Neural progenitor cell (in vitro differentiated cells): ENCODE measurements around the gene APC. TPM values are rescaled to one million over a fixed set of nuclear protein-coding genes. Genes with fewer than 3 reads are reported as not detected.

Experiments used
- DNase-seq: peaks from one replicate; pipeline ENCODE4 v3.0.0-alpha.2; 2016; ENCODE audit warnings: low spot score
- H2AFZ ChIP-seq: fragments of 200-600 bp; sonication (generic); replicated peaks from 2 replicates; pipeline ENCODE4 v1.6.1; 2016; ENCODE audit warnings: antibody characterized with exemption
- H3F3A ChIP-seq: fragments of 200-600 bp; sonication (generic); 2 replicates; pipeline ENCODE4 v1.6.1; 2016; ENCODE audit warnings: antibody characterized with exemption, low read depth
- H3K27ac ChIP-seq: fragments of 200-600 bp; sonication (generic); 2 replicates; pipeline ENCODE4 v1.5.1; 2016; ENCODE audit warnings: mild to moderate bottlenecking
- H3K27me3 ChIP-seq: fragments of 200-600 bp; sonication (generic); 2 replicates; pipeline ENCODE4 v1.6.1; 2016; ENCODE audit warnings: mild to moderate bottlenecking, moderate library complexity
- H3K36me3 ChIP-seq: fragments of 200-600 bp; sonication (generic); 2 replicates; pipeline ENCODE4 v1.5.1; 2016
- H3K4me1 ChIP-seq: fragments of 200-600 bp; sonication (generic); 2 replicates; pipeline ENCODE4 v1.6.1; 2016; ENCODE audit warnings: mixed run types
- H3K4me2 ChIP-seq: fragments of 200-600 bp; sonication (generic); 2 replicates; pipeline ENCODE4 v1.6.1; 2016
- H3K4me3 ChIP-seq: fragments of 200-600 bp; sonication (generic); 2 replicates; pipeline ENCODE4 v1.5.1; 2016
- H3K79me2 ChIP-seq: fragments of 200-600 bp; sonication (generic); 2 replicates; pipeline ENCODE4 v1.6.1; 2016; ENCODE audit warnings: low read depth
- H3K9ac ChIP-seq: fragments of 200-600 bp; sonication (generic); 2 replicates; pipeline ENCODE4 v1.6.1; 2016
- H3K9me3 ChIP-seq: fragments of 200-600 bp; sonication (generic); 2 replicates; pipeline ENCODE4 v1.5.1; 2016; ENCODE audit warnings: low read depth
- H4K20me1 ChIP-seq: fragments of 200-600 bp; sonication (generic); 2 replicates; pipeline ENCODE4 v1.6.1; 2016; ENCODE audit warnings: low read depth
- H3K27ac Mint-ChIP-seq: 3 replicates; pipeline ENCODE4 v1.8.0; 2021; ENCODE audit warnings: mixed read lengths
- H3K27me3 Mint-ChIP-seq: 2 replicates; pipeline ENCODE4 v1.8.0; 2022; ENCODE audit warnings: low read depth, mild to moderate bottlenecking, inconsistent platforms, moderate library complexity, mixed read lengths; ENCODE audit not compliant: insufficient read depth
- H3K36me3 Mint-ChIP-seq: 3 replicates; pipeline ENCODE4 v1.8.0; 2021; ENCODE audit warnings: mixed read lengths
- H3K4me1 Mint-ChIP-seq: 3 replicates; pipeline ENCODE4 v1.8.0; 2021; ENCODE audit warnings: mixed read lengths
- H3K4me3 Mint-ChIP-seq: 3 replicates; pipeline ENCODE4 v1.8.0; 2021; ENCODE audit warnings: mild to moderate bottlenecking, moderate library complexity, mixed read lengths
- H3K9me3 Mint-ChIP-seq: 3 replicates; pipeline ENCODE4 v1.8.0; 2020; ENCODE audit warnings: mixed read lengths
- EZH2 ChIP-seq: fragments of 200-600 bp; sonication (generic); IDR thresholded peaks from 2 replicates; pipeline ENCODE4 v1.6.1; 2017; ENCODE audit warnings: antibody characterized with exemption, mild to moderate bottlenecking, moderate library complexity
- EZH2phosphoT487 ChIP-seq: fragments of 200-600 bp; sonication (generic); IDR thresholded peaks from 2 replicates; pipeline ENCODE4 v1.6.1; 2017; ENCODE audit warnings: antibody characterized with exemption
- total RNA-seq: library from RNA; depleted of rRNA; stranded (reverse); fragments of >200 nt; gene quantifications from 2 replicates; pipeline ENCODE4 v1.2.3, GENCODE V29; 2015; ENCODE audit warnings: low replicate concordance
- TF ChIP-seq, protein P1 (sequence below): fragments of 200-600 bp; sonication (generic); IDR thresholded peaks from 2 replicates; pipeline ENCODE4 v1.5.1; 2017; ENCODE audit warnings: antibody characterized with exemption, mild to moderate bottlenecking

The APC gene
- total RNA-seq, 1 donor from 2014 or later: 39.7 TPM

GRCh38 chr5:112758676-112759075 lies 21.0 kb downstream of the APC start:
- no peaks in the 10 kb centered on the region for H3K27me3 ChIP-seq
- H3K27ac Mint-ChIP-seq: no peak overlapping the region
- H3K27ac ChIP-seq: no peak overlapping the region
- H3K4me3 Mint-ChIP-seq: no peak overlapping the region
- peaks cover 3% of the 10 kb centered on the region for H3K36me3 ChIP-seq
- H2AFZ ChIP-seq: no peak overlapping the region
- no peak for DNase-seq
- H3K36me3 Mint-ChIP-seq: no peaks in the 10 kb centered on the region
- H3K9me3 ChIP-seq: no peaks in the 10 kb centered on the region
- TF ChIP-seq, protein P1, sequence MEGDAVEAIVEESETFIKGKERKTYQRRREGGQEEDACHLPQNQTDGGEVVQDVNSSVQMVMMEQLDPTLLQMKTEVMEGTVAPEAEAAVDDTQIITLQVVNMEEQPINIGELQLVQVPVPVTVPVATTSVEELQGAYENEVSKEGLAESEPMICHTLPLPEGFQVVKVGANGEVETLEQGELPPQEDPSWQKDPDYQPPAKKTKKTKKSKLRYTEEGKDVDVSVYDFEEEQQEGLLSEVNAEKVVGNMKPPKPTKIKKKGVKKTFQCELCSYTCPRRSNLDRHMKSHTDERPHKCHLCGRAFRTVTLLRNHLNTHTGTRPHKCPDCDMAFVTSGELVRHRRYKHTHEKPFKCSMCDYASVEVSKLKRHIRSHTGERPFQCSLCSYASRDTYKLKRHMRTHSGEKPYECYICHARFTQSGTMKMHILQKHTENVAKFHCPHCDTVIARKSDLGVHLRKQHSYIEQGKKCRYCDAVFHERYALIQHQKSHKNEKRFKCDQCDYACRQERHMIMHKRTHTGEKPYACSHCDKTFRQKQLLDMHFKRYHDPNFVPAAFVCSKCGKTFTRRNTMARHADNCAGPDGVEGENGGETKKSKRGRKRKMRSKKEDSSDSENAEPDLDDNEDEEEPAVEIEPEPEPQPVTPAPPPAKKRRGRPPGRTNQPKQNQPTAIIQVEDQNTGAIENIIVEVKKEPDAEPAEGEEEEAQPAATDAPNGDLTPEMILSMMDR: no peak
- TF ChIP-seq EZH2phosphoT487: no peak
- no peak for TF ChIP-seq EZH2
- no peaks in the 10 kb centered on the region for H3K27me3 Mint-ChIP-seq
- no peaks in the 10 kb centered on the region for H3K9me3 Mint-ChIP-seq
- peaks cover 21% of the 10 kb centered on the region for H3K79me2 ChIP-seq
- no peak overlapping the region for H3K4me3 ChIP-seq
- no peaks in the 10 kb centered on the region for H3K4me1 Mint-ChIP-seq
- no peaks in the 10 kb centered on the region for H3F3A ChIP-seq
- H4K20me1 ChIP-seq: peaks cover 3% of the 10 kb centered on the region
- no peak overlapping the region for H3K4me2 ChIP-seq
- no peak overlapping the region for H3K9ac ChIP-seq
- H3K4me1 ChIP-seq: no peaks in the 10 kb centered on the region

- H3K36me3 Mint-ChIP-seq: no peaks in the 10 kb centered on the region
- no peak overlapping the region for H3K27ac ChIP-seq
- no peaks in the 10 kb centered on the region for H3F3A ChIP-seq
- no peak overlapping the region for H3K9ac ChIP-seq
- no peaks in the 10 kb centered on the region for H3K9me3 Mint-ChIP-seq
- TF ChIP-seq EZH2phosphoT487 (no peak), EZH2 (no peak)
- TF ChIP-seq, protein P1: no peak
- peaks cover 3% of the 10 kb centered on the region for H3K36me3 ChIP-seq
- H3K4me1 ChIP-seq: no peaks in the 10 kb centered on the region
- H3K79me2 ChIP-seq: peaks cover 6% of the 10 kb centered on the region
- no peak overlapping the region for H3K4me3 ChIP-seq
- no peaks in the 10 kb centered on the region for H4K20me1 ChIP-seq
- H3K9me3 ChIP-seq: no peaks in the 10 kb centered on the region
- no peaks in the 10 kb centered on the region for H3K4me1 Mint-ChIP-seq
- no peak overlapping the region for H3K4me2 ChIP-seq
- H3K4me3 Mint-ChIP-seq: no peak overlapping the region
- H2AFZ ChIP-seq: no peak overlapping the region
- H3K27me3 ChIP-seq: no peaks in the 10 kb centered on the region
- H3K27ac Mint-ChIP-seq: no peak overlapping the region
- H3K27me3 Mint-ChIP-seq: no peaks in the 10 kb centered on the region
- DNase-seq: no peak
Observed at GRCh38 chr5:112762113-112762810, 24.6 kb downstream of the APC start.

GRCh38 chr5:112763165-112763564 lies 25.5 kb downstream of the APC start:
- no peaks in the 10 kb centered on the region for H3K27me3 ChIP-seq
- H3K27ac ChIP-seq: no peak overlapping the region
- no peaks in the 10 kb centered on the region for H3K4me1 ChIP-seq
- TF ChIP-seq, protein P1: no peak
- TF ChIP-seq EZH2: no peak
- TF ChIP-seq EZH2phosphoT487: no peak
- H3K79me2 ChIP-seq: peaks cover 2% of the 10 kb centered on the region
- no peak overlapping the region for H3K4me3 ChIP-seq
- no peaks in the 10 kb centered on the region for H3K9me3 Mint-ChIP-seq
- H2AFZ ChIP-seq: no peak overlapping the region
- H3K36me3 Mint-ChIP-seq: no peaks in the 10 kb centered on the region
- no peak overlapping the region for H3K4me3 Mint-ChIP-seq
- no peak for DNase-seq
- H3K27me3 Mint-ChIP-seq: no peaks in the 10 kb centered on the region
- H3K36me3 ChIP-seq: peaks cover 3% of the 10 kb centered on the region
- no peaks in the 10 kb centered on the region for H3K4me1 Mint-ChIP-seq
- no peaks in the 10 kb centered on the region for H4K20me1 ChIP-seq
- H3K9me3 ChIP-seq: no peaks in the 10 kb centered on the region
- no peak overlapping the region for H3K4me2 ChIP-seq
- no peak overlapping the region for H3K27ac Mint-ChIP-seq
- H3K9ac ChIP-seq: no peak overlapping the region
- no peaks in the 10 kb centered on the region for H3F3A ChIP-seq
